Measurements from ENCODE around the gene EGF.
"Not testable (repeated sequence)": the region's sequence is repeated elsewhere in the genome, so short reads cannot be mapped to it uniquely, and the experiment has no call there.

Gene EGF

GRCh38 chr4:110033355-110034025, 120.8 kb downstream of the EGF start:
- TF ChIP-seq, protein P1, sequence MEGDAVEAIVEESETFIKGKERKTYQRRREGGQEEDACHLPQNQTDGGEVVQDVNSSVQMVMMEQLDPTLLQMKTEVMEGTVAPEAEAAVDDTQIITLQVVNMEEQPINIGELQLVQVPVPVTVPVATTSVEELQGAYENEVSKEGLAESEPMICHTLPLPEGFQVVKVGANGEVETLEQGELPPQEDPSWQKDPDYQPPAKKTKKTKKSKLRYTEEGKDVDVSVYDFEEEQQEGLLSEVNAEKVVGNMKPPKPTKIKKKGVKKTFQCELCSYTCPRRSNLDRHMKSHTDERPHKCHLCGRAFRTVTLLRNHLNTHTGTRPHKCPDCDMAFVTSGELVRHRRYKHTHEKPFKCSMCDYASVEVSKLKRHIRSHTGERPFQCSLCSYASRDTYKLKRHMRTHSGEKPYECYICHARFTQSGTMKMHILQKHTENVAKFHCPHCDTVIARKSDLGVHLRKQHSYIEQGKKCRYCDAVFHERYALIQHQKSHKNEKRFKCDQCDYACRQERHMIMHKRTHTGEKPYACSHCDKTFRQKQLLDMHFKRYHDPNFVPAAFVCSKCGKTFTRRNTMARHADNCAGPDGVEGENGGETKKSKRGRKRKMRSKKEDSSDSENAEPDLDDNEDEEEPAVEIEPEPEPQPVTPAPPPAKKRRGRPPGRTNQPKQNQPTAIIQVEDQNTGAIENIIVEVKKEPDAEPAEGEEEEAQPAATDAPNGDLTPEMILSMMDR (IDR thresholded peaks at IDR 0.05; ENCODE audit: control insufficient read depth, extremely low read depth, insufficient read depth) = no peak
- DNase-seq (ENCODE audit: low read depth) = no peak
- no peak overlapping the region for H3K4me3 ChIP-seq (ENCODE audit: low read depth, low read length)

DNA sequence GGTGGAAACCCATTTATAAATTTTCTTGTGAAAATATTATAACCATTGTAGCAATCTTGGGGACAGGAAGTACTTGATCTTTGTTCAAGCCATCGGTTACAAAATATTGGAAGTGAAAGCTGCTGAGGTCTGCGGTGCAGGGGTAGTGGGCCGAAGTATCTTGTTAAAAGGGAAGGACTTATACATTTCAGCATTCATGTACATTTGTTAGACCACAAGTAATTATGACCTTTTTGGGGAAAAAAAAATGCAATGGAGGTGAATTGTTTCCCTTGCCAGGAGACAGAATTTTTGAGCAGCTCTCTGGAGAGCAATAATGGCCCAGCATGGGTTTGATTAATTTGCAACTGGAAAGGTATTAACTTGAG, 121.3 kb downstream of the EGF start:
- TF ChIP-seq, protein P1 (IDR thresholded peaks at IDR 0.05; ENCODE audit: control insufficient read depth, extremely low read depth, insufficient read depth) = no peak
- DNase-seq (ENCODE audit: low read depth) = no peak

GRCh38 chr4:110039164-110039563, 126.5 kb downstream of the EGF start:
- DNase-seq (ENCODE audit: low read depth) = not testable (repeated sequence)

More for the DNA sequence above, 121.3 kb downstream of the EGF start:
- H3K4me3 ChIP-seq (ENCODE audit: low read depth, low read length) = no peak overlapping the region

GRCh38 chr4:110041735-110042134, 129.1 kb downstream of the EGF start:
- DNase-seq (ENCODE audit: low read depth) = no peak

More at GRCh38 chr4:110039164-110039563, 126.5 kb downstream of the EGF start:
- H3K4me3 ChIP-seq (ENCODE audit: low read depth, low read length) = not testable (repeated sequence)

GRCh38 chr4:110042545-110043517, 130.1 kb downstream of the EGF start:
- H3K4me3 ChIP-seq (ENCODE audit: low read depth, low read length) = no peak overlapping the region
- no peak for DNase-seq (ENCODE audit: low read depth)
- TF ChIP-seq, protein P1 (IDR thresholded peaks at IDR 0.05; ENCODE audit: control insufficient read depth, extremely low read depth, insufficient read depth) = no peak

More at GRCh38 chr4:110041735-110042134, 129.1 kb downstream of the EGF start:
- H3K4me3 ChIP-seq (ENCODE audit: low read depth, low read length) = no peak overlapping the region
- TF ChIP-seq, protein P1 (IDR thresholded peaks at IDR 0.05; ENCODE audit: control insufficient read depth, extremely low read depth, insufficient read depth) = no peak

- TF ChIP-seq, protein P1 (IDR thresholded peaks at IDR 0.05; ENCODE audit: control insufficient read depth, extremely low read depth, insufficient read depth) = no peak
- H3K4me3 ChIP-seq (ENCODE audit: low read depth, low read length) = no peak overlapping the region
- no peak for DNase-seq (ENCODE audit: low read depth)
Observed at GRCh38 chr4:110046588-110047049, 133.9 kb downstream of the EGF start.

Data from LNCaP clone FGC (cell line).